C4-2B (cell line): ENCODE measurements around the gene EID2.

Source experiments
- ZFX ChIP-seq: fragments of 450-650 bp; IDR thresholded peaks from 2 replicates; pipeline ENCODE4 v1.6.1; 2017
- TF ChIP-seq, protein P1 (sequence below): fragments of 450-650 bp; conservative IDR thresholded peaks from 2 replicates; pipeline ENCODE4 v1.5.1; 2017; ENCODE audit warnings: mild to moderate bottlenecking

DNA sequence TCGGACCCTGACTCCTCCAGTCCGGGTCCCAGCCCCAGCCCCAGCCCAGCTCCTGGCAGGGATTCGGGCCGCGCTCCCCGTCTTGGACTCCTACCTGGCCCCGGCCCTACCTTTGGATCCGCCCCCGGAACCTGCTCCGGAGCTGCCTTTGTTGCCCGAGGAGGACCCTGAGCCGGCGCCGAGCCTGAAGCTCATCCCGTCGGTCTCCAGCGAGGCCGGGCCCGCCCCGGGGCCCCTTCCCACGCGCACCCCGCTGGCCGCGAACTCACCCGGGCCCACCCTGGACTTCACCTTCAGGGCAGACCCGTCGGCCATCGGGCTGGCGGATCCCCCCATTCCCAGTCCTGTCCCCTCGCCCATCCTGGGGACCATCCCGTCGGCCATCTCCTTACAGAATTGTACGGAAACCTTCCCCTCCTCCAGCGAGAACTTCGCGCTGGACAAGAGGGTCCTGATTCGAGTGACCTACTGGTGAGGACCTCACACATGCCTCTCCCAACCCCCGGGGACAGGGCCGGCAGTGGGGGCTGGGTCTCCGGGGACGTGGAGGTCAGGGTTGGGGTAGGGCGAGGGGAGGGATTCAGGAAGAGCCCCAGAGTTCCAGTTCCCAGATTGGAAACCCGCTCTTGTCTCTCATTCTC lies 24.3 kb downstream of the EID2 start:
- TF ChIP-seq, protein P1, sequence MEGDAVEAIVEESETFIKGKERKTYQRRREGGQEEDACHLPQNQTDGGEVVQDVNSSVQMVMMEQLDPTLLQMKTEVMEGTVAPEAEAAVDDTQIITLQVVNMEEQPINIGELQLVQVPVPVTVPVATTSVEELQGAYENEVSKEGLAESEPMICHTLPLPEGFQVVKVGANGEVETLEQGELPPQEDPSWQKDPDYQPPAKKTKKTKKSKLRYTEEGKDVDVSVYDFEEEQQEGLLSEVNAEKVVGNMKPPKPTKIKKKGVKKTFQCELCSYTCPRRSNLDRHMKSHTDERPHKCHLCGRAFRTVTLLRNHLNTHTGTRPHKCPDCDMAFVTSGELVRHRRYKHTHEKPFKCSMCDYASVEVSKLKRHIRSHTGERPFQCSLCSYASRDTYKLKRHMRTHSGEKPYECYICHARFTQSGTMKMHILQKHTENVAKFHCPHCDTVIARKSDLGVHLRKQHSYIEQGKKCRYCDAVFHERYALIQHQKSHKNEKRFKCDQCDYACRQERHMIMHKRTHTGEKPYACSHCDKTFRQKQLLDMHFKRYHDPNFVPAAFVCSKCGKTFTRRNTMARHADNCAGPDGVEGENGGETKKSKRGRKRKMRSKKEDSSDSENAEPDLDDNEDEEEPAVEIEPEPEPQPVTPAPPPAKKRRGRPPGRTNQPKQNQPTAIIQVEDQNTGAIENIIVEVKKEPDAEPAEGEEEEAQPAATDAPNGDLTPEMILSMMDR, result no peak
- no peak for TF ChIP-seq ZFX
